Activated B cell treated with CpG ODN at 0.5 μM for 24 hours (primary cell): Measurements from ENCODE around the gene NUP214. TPM values are rescaled to one million over a fixed set of nuclear protein-coding genes. Genes with fewer than 3 reads are reported as not detected.
A peak's percentile ranks its signal among the peaks of the same experiment; 100 is the strongest.

Source experiments
- ATAC-seq: fragments of 200-7000 bp; cut with Tn5 transposase; one replicate; pipeline ENCODE4 v1.10.0; 2021; ENCODE audit warnings: low read depth, mild to moderate bottlenecking, moderate library complexity
- CTCF ChIA-PET: fragments of 350-600 bp; sonication (Branson Sonifier 250); formaldehyde crosslinking; loops from one replicate; lab custom pipeline; 2021; ENCODE audit warnings: antibody characterized with exemption; lab: Charles Lee
- POLR2A ChIA-PET: fragments of 350-600 bp; sonication (Branson Sonifier 250); formaldehyde crosslinking; loops from one replicate; lab custom pipeline; 2021; ENCODE audit warnings: antibody characterized with exemption; lab: Charles Lee
- DNase-seq: peaks from one replicate; pipeline ENCODE4 v3.0.0; 2022
- H3K27ac Mint-ChIP-seq: one replicate; pipeline ENCODE4 v1.8.0; 2020; ENCODE audit warnings: mixed read lengths
- H3K27me3 Mint-ChIP-seq: one replicate; pipeline ENCODE4 v1.8.0; 2021; ENCODE audit warnings: mixed read lengths
- H3K36me3 Mint-ChIP-seq: one replicate; pipeline ENCODE4 v1.8.0; 2021; ENCODE audit warnings: low read depth, mixed read lengths
- H3K4me1 Mint-ChIP-seq: one replicate; pipeline ENCODE4 v1.8.0; 2021; ENCODE audit warnings: mixed read lengths
- H3K4me3 Mint-ChIP-seq: one replicate; pipeline ENCODE4 v1.8.0; 2020; ENCODE audit warnings: mild to moderate bottlenecking, mixed read lengths
- H3K9me3 Mint-ChIP-seq: one replicate; pipeline ENCODE4 v1.8.0; 2020; ENCODE audit warnings: mixed read lengths
- CTCF ChIP-seq: fragments of 200-600 bp; IDR thresholded peaks from one replicate; pipeline ENCODE4 v1.8.0; 2022; ENCODE audit warnings: antibody characterized with exemption, mild to moderate bottlenecking
- intact Hi-C: fragments of 100-400 bp; cut with micrococcal nuclease; formaldehyde crosslinking; loops from one replicate; pipeline ENCODE4 v1.15.1; 2024
- total RNA-seq: library from RNA; stranded (reverse); gene quantifications from 2 replicates; pipeline ENCODE4 v1.2.3, GENCODE V29; 2022

Gene NUP214
- total RNA-seq, 1 donor from 2014 or later = 90.9 TPM

GRCh38 chr9:131096269-131097125 lies 28.9 kb upstream of the NUP214 start, which contains the start of gene AIF1L:
TSS of gene AIF1L (plus strand) at chr9:131096531. CDS start at chr9:131096630, 99 bp downstream.
- Mint-ChIP-seq H3K4me3 (peak within 1 kb of the TSS; percentile 65), H3K4me1 (peaks cover 10% of the 10 kb centered on the region), H3K27me3 (peaks cover 32% of the 10 kb centered on the region), H3K36me3 (no peaks in the 10 kb centered on the region), H3K27ac (no peak within 1 kb of the TSS), H3K9me3 (no peaks in the 10 kb centered on the region)
- intact Hi-C loops = no loop called here
- ChIA-PET CTCF (no interaction called here), POLR2A (interaction anchor here (1.2 kb wide), 1 partner anchor 29 kb away, joined by 3 read pairs; the partner anchor contains the start of gene NUP214)
- TF ChIP-seq CTCF = no peak
- DNase-seq = no peak
- ATAC-seq = peak; percentile 25

GRCh38 chr9:131097126-131097947 lies 28.0 kb upstream of the NUP214 start:
- intact Hi-C loops = no loop called here
- Mint-ChIP-seq H3K4me3 (peak overlapping the region; percentile 65), H3K27me3 (peaks cover 32% of the 10 kb centered on the region), H3K4me1 (peaks cover 10% of the 10 kb centered on the region), H3K36me3 (no peaks in the 10 kb centered on the region), H3K9me3 (no peaks in the 10 kb centered on the region), H3K27ac (no peak overlapping the region)
- ChIA-PET CTCF (no interaction called here), POLR2A (interaction anchor here (1.2 kb wide), 1 partner anchor 28 kb away, joined by 3 read pairs; the partner anchor contains the start of gene NUP214)
- DNase-seq (no peak), ATAC-seq (no peak)
- TF ChIP-seq CTCF = no peak

- Mint-ChIP-seq H3K4me1 (peaks cover 10% of the 10 kb centered on the region), H3K9me3 (no peaks in the 10 kb centered on the region), H3K36me3 (no peaks in the 10 kb centered on the region), H3K27ac (no peak overlapping the region), H3K27me3 (peaks cover 32% of the 10 kb centered on the region), H3K4me3 (no peak overlapping the region)
- TF ChIP-seq CTCF = no peak
- ATAC-seq (no peak), DNase-seq (no peak)
- ChIA-PET CTCF (no interaction called here), POLR2A (no interaction called here)
- intact Hi-C loops = no loop called here
These were observed 27.5 kb upstream of the NUP214 start for GRCh38 chr9:131097948-131098278.

- Mint-ChIP-seq H3K9me3 (no peaks in the 10 kb centered on the region), H3K4me1 (peaks cover 10% of the 10 kb centered on the region), H3K36me3 (no peaks in the 10 kb centered on the region), H3K27me3 (peaks cover 32% of the 10 kb centered on the region), H3K27ac (no peak overlapping the region), H3K4me3 (no peak overlapping the region)
- TF ChIP-seq CTCF = no peak
- POLR2A ChIA-PET = no interaction called here
- CTCF ChIA-PET = no interaction called here
- no peak for ATAC-seq
- intact Hi-C loops = no loop called here
- DNase-seq = no peak
These were observed 26.8 kb upstream of the NUP214 start for GRCh38 chr9:131098391-131099101.
